Measurements from ENCODE around the gene AGPAT3. TPM values are rescaled to one million over a fixed set of nuclear protein-coding genes. Genes with fewer than 3 reads are reported as not detected.
A peak's percentile ranks its signal among the peaks of the same experiment; 100 is the strongest.

AGPAT3 gene
- total RNA-seq, 1 donor from 2014 or later, result 45.4 TPM

DNA sequence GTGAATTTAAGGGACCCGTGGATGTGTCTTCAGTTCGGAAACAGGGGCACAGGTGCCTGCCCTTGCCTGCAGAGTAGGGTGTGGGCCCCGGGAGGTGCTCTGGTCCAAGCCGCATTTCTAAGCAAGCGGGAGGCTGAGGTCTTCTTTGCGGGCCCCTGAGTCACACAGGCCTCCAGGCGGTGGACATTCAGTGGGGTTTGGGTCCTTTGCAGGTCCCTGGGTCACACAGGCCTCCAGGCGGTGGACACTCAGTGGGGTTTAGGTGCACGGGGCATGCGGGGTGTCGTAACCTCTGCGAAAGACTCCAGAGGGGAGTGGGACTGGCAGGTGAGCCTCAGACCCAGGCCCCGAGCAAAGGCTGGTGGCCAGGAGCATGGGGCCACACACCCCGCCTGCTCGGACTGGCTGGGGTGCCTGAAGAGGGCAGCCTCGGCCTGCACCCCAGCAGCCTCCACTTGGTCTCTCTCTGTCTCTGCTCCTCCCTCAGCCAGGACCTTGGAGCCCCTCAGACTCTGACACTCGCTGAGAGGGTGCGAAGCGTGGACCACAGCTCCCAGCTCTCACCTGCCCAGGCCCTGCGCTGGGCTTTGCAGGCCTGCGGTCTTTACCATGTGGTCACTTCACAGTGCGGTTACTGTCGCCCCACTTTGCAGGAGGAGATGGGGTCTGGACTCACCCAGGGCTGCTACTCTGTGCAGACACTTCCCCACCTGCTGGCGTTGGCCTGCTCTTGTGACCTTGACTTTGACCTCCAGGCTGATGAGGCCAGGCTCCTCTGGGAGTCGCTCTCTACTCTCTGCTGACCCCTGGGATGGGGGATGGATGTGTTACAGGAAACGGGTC lies 6.0 kb upstream of the AGPAT3 start:
- Mint-ChIP-seq H3K4me1 (ENCODE audit: low read depth) (no peaks in the 10 kb centered on the region), H3K27ac (ENCODE audit: unreplicated experiment) (no peak overlapping the region), H3K4me3 (ENCODE audit: unreplicated experiment) (no peak overlapping the region), H3K36me3 (ENCODE audit: low read depth) (no peaks in the 10 kb centered on the region), H3K9me3 (ENCODE audit: low read depth) (no peaks in the 10 kb centered on the region), H3K27me3 (ENCODE audit: low read depth) (peaks cover 2% of the 10 kb centered on the region)
- TF ChIP-seq, protein P1, sequence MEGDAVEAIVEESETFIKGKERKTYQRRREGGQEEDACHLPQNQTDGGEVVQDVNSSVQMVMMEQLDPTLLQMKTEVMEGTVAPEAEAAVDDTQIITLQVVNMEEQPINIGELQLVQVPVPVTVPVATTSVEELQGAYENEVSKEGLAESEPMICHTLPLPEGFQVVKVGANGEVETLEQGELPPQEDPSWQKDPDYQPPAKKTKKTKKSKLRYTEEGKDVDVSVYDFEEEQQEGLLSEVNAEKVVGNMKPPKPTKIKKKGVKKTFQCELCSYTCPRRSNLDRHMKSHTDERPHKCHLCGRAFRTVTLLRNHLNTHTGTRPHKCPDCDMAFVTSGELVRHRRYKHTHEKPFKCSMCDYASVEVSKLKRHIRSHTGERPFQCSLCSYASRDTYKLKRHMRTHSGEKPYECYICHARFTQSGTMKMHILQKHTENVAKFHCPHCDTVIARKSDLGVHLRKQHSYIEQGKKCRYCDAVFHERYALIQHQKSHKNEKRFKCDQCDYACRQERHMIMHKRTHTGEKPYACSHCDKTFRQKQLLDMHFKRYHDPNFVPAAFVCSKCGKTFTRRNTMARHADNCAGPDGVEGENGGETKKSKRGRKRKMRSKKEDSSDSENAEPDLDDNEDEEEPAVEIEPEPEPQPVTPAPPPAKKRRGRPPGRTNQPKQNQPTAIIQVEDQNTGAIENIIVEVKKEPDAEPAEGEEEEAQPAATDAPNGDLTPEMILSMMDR (IDR thresholded peaks at IDR 0.05), result no peak
- DNase-seq (ENCODE audit: low spot score), result no peak

GRCh38 chr21:43859747-43860214 lies 5.2 kb upstream of the AGPAT3 start:
- H3K4me1 Mint-ChIP-seq (ENCODE audit: low read depth), result no peaks in the 10 kb centered on the region
- DNase-seq (ENCODE audit: low spot score), result no peak
- TF ChIP-seq, protein P1 (IDR thresholded peaks at IDR 0.05), result no peak
- no peaks in the 10 kb centered on the region for H3K36me3 Mint-ChIP-seq (ENCODE audit: low read depth)
- no peak overlapping the region for H3K27ac Mint-ChIP-seq (ENCODE audit: unreplicated experiment)
- H3K27me3 Mint-ChIP-seq (ENCODE audit: low read depth), result no peaks in the 10 kb centered on the region
- H3K9me3 Mint-ChIP-seq (ENCODE audit: low read depth), result no peaks in the 10 kb centered on the region
- H3K4me3 Mint-ChIP-seq (ENCODE audit: unreplicated experiment), result no peak overlapping the region

GRCh38 chr21:43861706-43862105 lies 3.3 kb upstream of the AGPAT3 start:
- H3K4me3 Mint-ChIP-seq (ENCODE audit: unreplicated experiment), result no peak overlapping the region
- no peak overlapping the region for H3K27ac Mint-ChIP-seq (ENCODE audit: unreplicated experiment)

GRCh38 chr21:43864313-43864961 lies 586 bp upstream of the AGPAT3 start:
- Mint-ChIP-seq H3K4me3 (ENCODE audit: unreplicated experiment) (no peak overlapping the region), H3K27me3 (ENCODE audit: low read depth) (no peaks in the 10 kb centered on the region), H3K36me3 (ENCODE audit: low read depth) (no peaks in the 10 kb centered on the region), H3K27ac (ENCODE audit: unreplicated experiment) (no peak overlapping the region), H3K9me3 (ENCODE audit: low read depth) (no peaks in the 10 kb centered on the region), H3K4me1 (ENCODE audit: low read depth) (peaks cover 16% of the 10 kb centered on the region)
- DNase-seq (ENCODE audit: low spot score), result peak; percentile 61
- TF ChIP-seq, protein P1 (IDR thresholded peaks at IDR 0.05), result peak; percentile 20

More at GRCh38 chr21:43861706-43862105, 3.3 kb upstream of the AGPAT3 start:
- no peak for DNase-seq (ENCODE audit: low spot score)
- no peaks in the 10 kb centered on the region for H3K27me3 Mint-ChIP-seq (ENCODE audit: low read depth)
- no peaks in the 10 kb centered on the region for H3K9me3 Mint-ChIP-seq (ENCODE audit: low read depth)
- TF ChIP-seq, protein P1 (IDR thresholded peaks at IDR 0.05), result no peak
- no peaks in the 10 kb centered on the region for H3K36me3 Mint-ChIP-seq (ENCODE audit: low read depth)
- peaks cover 5% of the 10 kb centered on the region for H3K4me1 Mint-ChIP-seq (ENCODE audit: low read depth)

DNA sequence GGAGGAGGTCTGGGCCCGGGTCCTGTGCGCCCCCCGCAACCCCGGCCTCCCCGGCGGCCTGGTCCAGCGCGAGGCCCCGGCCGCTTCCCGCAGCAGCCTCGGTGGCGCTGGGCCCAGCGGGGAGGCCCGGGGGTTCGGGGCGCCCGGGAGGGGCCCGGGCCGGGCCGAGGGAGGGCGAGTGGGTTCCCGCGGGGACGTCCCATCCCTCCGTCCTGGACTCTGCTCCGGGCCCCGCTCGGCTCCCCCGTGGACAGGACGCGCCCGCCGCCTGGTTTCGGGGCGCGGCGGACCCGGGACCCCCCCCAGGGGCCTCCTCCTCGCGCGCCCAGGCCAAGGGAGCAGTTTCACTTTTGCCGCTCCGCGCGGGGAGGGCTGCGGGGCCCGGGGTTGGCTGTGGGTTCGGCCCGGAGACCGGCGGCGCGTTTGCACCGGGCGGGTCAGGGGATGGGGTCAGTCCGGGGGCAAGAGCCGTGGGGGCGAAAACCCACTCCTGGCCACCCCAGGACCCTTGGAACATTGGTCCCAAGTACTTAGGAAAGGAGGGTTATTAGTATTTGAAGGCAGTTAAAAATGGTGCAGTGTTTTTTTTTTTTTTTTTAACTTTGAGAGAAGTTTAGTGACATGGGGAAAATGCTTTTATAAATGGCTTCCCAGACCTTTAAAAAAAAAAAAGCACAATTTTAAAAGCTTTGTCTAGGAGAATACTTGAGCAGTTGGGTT lies 677 bp downstream of the AGPAT3 start:
- Mint-ChIP-seq H3K4me3 (ENCODE audit: unreplicated experiment) (peak overlapping the region; percentile 72), H3K4me1 (ENCODE audit: low read depth) (peaks cover 16% of the 10 kb centered on the region), H3K36me3 (ENCODE audit: low read depth) (no peaks in the 10 kb centered on the region), H3K27ac (ENCODE audit: unreplicated experiment) (peak overlapping the region; percentile 85), H3K9me3 (ENCODE audit: low read depth) (no peaks in the 10 kb centered on the region), H3K27me3 (ENCODE audit: low read depth) (no peaks in the 10 kb centered on the region)
- TF ChIP-seq, protein P1 (IDR thresholded peaks at IDR 0.05), result no peak
- DNase-seq (ENCODE audit: low spot score), result peak; percentile 65
